Keratinocyte (primary cell): Measurements from ENCODE around the gene COL21A1.

Experiments used
- CTCF ChIP-seq, 3 experiments: IDR thresholded peaks in 1 of 3; conservative IDR thresholded peaks in 1 of 3; optimal IDR thresholded peaks in 1 of 3; 2 replicates in 2 of 3; 3 replicates in 1 of 3; pipeline versions ENCODE3 to v1.5.1; 2011; ENCODE audit warnings: low read length in 3 of 3, mild to moderate bottlenecking in 3 of 3, moderate library complexity in 2 of 3, control low read depth in 1 of 3, inconsistent platforms in 1 of 3; ENCODE audit not compliant: insufficient read depth in 2 of 3; ENCODE audit errors: extremely low read depth in 1 of 3
- EZH2 ChIP-seq: IDR thresholded peaks from one replicate; pipeline ENCODE4 v1.6.1; 2012; ENCODE audit warnings: inconsistent platforms, mild to moderate bottlenecking, low read length, moderate library complexity

GRCh38 chr6:56145616-56146015 is 101.8 kb downstream of the COL21A1 start:
- TF ChIP-seq CTCF (optimal IDR thresholded peaks at IDR 0.05 in 1 of 3, IDR thresholded peaks at IDR 0.05 in 1 of 3, conservative IDR thresholded peaks at IDR 0.05 in 1 of 3; ENCODE audit: extremely low read depth in 1 of 3, insufficient read depth in 2 of 3, low read length in 3 of 3) (no peak), EZH2 (no peak)
